Endothelial cell of umbilical vein (primary cell): Measurements from ENCODE around the gene UBXN6. TPM values are rescaled to one million over a fixed set of nuclear protein-coding genes. Genes with fewer than 3 reads are reported as not detected.

Experiments
- Bru-seq: library from RNA; stranded (reverse); fragments of 400-500 nt; gene quantifications from one replicate; lab custom pipeline; 2021; lab: Mats Ljungman, UMichigan
- BruChase-seq, 2 experiments: library from RNA; stranded (reverse); fragments of 400-500 nt; gene quantifications; one replicate each; lab custom pipeline; 2021; lab: Mats Ljungman, UMichigan
- BruUV-seq: library from RNA; stranded (reverse); fragments of 400-500 nt; replicated peaks from 2 replicates; lab custom pipeline; 2021; lab: Mats Ljungman, UMichigan
- CTCF ChIA-PET: fragments of 300-600, 350-600 bp; sonication (Branson Sonifier 250); formaldehyde crosslinking; loops from one replicate; lab custom pipeline; 2021; ENCODE audit warnings: antibody characterized with exemption, inconsistent platforms; lab: Charles Lee
- POLR2A ChIA-PET: fragments of 300-600, 350-600 bp; sonication (Branson Sonifier 250); formaldehyde crosslinking; loops from one replicate; lab custom pipeline; 2021; ENCODE audit warnings: antibody characterized with exemption, inconsistent platforms; lab: Charles Lee
- DNase-seq: peaks from one replicate; pipeline ENCODE4 v3.0.0-alpha.2; 2011; ENCODE audit warnings: low read depth, low spot score
- FAIRE-seq: peaks from 2 replicates; lab custom pipeline; 2011; peaks lifted over from hg19 to GRCh38; lab: Jason Lieb, UNC
- H2AFZ ChIP-seq: 2 replicates; pipeline ENCODE4 v1.6.0; 2012; ENCODE audit warnings: low read depth, low read length, control low read depth, inconsistent platforms
- H3K27ac ChIP-seq: 2 replicates; pipeline ENCODE4 v1.5.1; 2011; ENCODE audit warnings: low read depth, mild to moderate bottlenecking, control low read depth, low read length, moderate library complexity; ENCODE audit not compliant: insufficient read depth
- H3K27me3 ChIP-seq, 2 experiments: 2 replicates each; pipeline versions ENCODE4 v1.6.0 to v1.6.1; 2011; ENCODE audit warnings: low read length in 2 of 2, mixed read lengths in 1 of 2; ENCODE audit not compliant: control insufficient read depth in 2 of 2, insufficient read depth in 2 of 2
- H3K36me3 ChIP-seq, 2 experiments: 2 replicates in 1 of 2; 3 replicates in 1 of 2; pipeline ENCODE4 v1.5.1; 2011; ENCODE audit warnings: low read length in 2 of 2, mild to moderate bottlenecking in 1 of 2, moderate library complexity in 1 of 2; ENCODE audit not compliant: control insufficient read depth in 2 of 2, insufficient read depth in 2 of 2; ENCODE audit errors: extremely low read depth in 1 of 2
- H3K4me1 ChIP-seq: 3 replicates; pipeline ENCODE4 v1.5.1; 2011; ENCODE audit warnings: mild to moderate bottlenecking, low read length; ENCODE audit not compliant: control insufficient read depth, insufficient read depth; ENCODE audit errors: extremely low read depth
- H3K4me2 ChIP-seq: 2 replicates; pipeline ENCODE4 v1.6.1; 2011; ENCODE audit warnings: low read length, control low read depth, mixed read lengths; ENCODE audit not compliant: insufficient read depth
- H3K4me3 ChIP-seq, 3 experiments: fragments of 200-600 bp in 1 of 3; sonication (generic), shearing (Covaris generic) in 1 of 3; replicated peaks in 1 of 3; 2 replicates each; pipeline ENCODE4 v1.5.1; 2011 to 2016; ENCODE audit warnings: control low read depth in 3 of 3, low read length in 3 of 3, mild to moderate bottlenecking in 2 of 3, inconsistent platforms in 1 of 3, low read depth in 1 of 3, moderate library complexity in 1 of 3; ENCODE audit not compliant: insufficient read depth in 1 of 3
- H3K79me2 ChIP-seq: 2 replicates; pipeline ENCODE4 v1.6.0; 2012; ENCODE audit warnings: low read length, inconsistent platforms; ENCODE audit not compliant: control insufficient read depth, insufficient read depth
- H3K9ac ChIP-seq: replicated peaks from 2 replicates; pipeline ENCODE3; 2011; ENCODE audit warnings: low read length, control low read depth; ENCODE audit not compliant: insufficient read depth; ENCODE audit errors: extremely low read depth
- H3K9me1 ChIP-seq: replicated peaks from 3 replicates; pipeline ENCODE4 v1.6.0; 2011; ENCODE audit warnings: mild to moderate bottlenecking, low read length; ENCODE audit not compliant: control insufficient read depth, insufficient read depth; ENCODE audit errors: extremely low read depth
- H3K9me3 ChIP-seq: replicated peaks from 2 replicates; pipeline ENCODE4 v1.5.1; 2012; ENCODE audit warnings: low read length, inconsistent platforms; ENCODE audit not compliant: control insufficient read depth, insufficient read depth
- H4K20me1 ChIP-seq: replicated peaks from 2 replicates; pipeline ENCODE3; 2011; ENCODE audit warnings: mild to moderate bottlenecking, low read length; ENCODE audit not compliant: control insufficient read depth, insufficient read depth; ENCODE audit errors: extremely low read depth
- EZH2 ChIP-seq: IDR thresholded peaks from 2 replicates; pipeline ENCODE4 v1.6.1; 2012; ENCODE audit warnings: borderline replicate concordance, low read depth, mild to moderate bottlenecking, moderate library complexity, low read length, inconsistent platforms; ENCODE audit not compliant: severe bottlenecking
- MAX ChIP-seq: IDR thresholded peaks from 2 replicates; pipeline ENCODE4 v1.6.1; 2011; ENCODE audit not compliant: insufficient read depth, insufficient read length
- MYC ChIP-seq: IDR thresholded peaks from one replicate; pipeline ENCODE4 v1.6.1; 2011; ENCODE audit warnings: mild to moderate bottlenecking, low read depth, low read length
- POLR2A ChIP-seq: IDR thresholded peaks from 2 replicates; pipeline ENCODE4 v1.6.1; 2012; ENCODE audit warnings: low read depth, mild to moderate bottlenecking, control low read depth, low read length
- POLR2AphosphoS5 ChIP-seq: IDR thresholded peaks from 2 replicates; pipeline ENCODE4 v1.6.1; 2012; ENCODE audit warnings: low read depth, mild to moderate bottlenecking, control low read depth, low read length, moderate library complexity; ENCODE audit not compliant: insufficient read depth
- dilution Hi-C: fragments of 300-500 bp; cut with MboI; formaldehyde crosslinking; loops from one replicate; pipeline ENCODE4 v1.15.0; 2019; ENCODE audit warnings: low sequenced_read_pairs; ENCODE audit not compliant: extremely low pct_ligation_motif_present
- intact Hi-C: fragments of 100-400 bp; cut with micrococcal nuclease; formaldehyde crosslinking; loops from one replicate; pipeline ENCODE4 v1.10.0; 2022
- long read RNA-seq: library from polyadenylated mRNA; stranded (forward); transcript quantifications from one replicate; pipeline ENCODE4 v2.0.0, GENCODE V29; 2021
- polyA minus RNA-seq, 3 experiments: library from RNA; depleted of rRNA, polyadenylated mRNA; stranded (reverse); fragments of >200 nt; gene quantifications; 1 replicate in 1 of 3; 2 replicates in 2 of 3; pipeline ENCODE4 v1.2.3, GENCODE V29; 2011
- polyA plus RNA-seq, 4 experiments: library from polyadenylated mRNA; depleted of rRNA in 3 of 4; stranded (reverse) in 3 of 4; unstranded in 1 of 4; fragments of >200 nt; gene quantifications; 2 replicates each; pipeline versions ENCODE4 v1.2.1 to v1.2.3, GENCODE V29; 2011 to 2012; ENCODE audit warnings: missing spikeins in 1 of 4
- total RNA-seq: library from RNA; stranded (reverse); gene quantifications from 2 replicates; pipeline ENCODE4 v1.2.3, GENCODE V29; 2021

The UBXN6 gene
- total RNA-seq (78.5 and 84.5 TPM in 2 replicates), polyA plus RNA-seq (93.7 and 171 TPM in 2 replicates), polyA minus RNA-seq (47.1 and 52.0 TPM in 2 replicates), Bru-seq, nascent RNA (percentile 53 among the genes with signal in this experiment), BruChase-seq, experiment 1, labeled RNA remaining after a 6-hour chase (percentile 85 among the genes with signal in this experiment), BruChase-seq, experiment 2, labeled RNA remaining after a 2-hour chase (percentile 63 among the genes with signal in this experiment)
- polyA plus RNA-seq (2011; cell fraction: cytosol; rRNA removed): 68.6 and 97.4 TPM in 2 replicates
- 66.6 and 74.7 TPM in 2 replicates for polyA plus RNA-seq (2011; cell fraction: nucleus; rRNA removed)
- polyA plus RNA-seq (2012): 50.9 and 64.5 TPM in 2 replicates
- 31.3 TPM for polyA minus RNA-seq (2011; cell fraction: cytosol; rRNA and poly(A)+ RNA removed)
- polyA minus RNA-seq (2011; cell fraction: nucleus; rRNA and poly(A)+ RNA removed): 12.1 and 22.0 TPM in 2 replicates
- long read RNA-seq, full-length matches to known transcripts: 21 of 40 reads
- long read RNA-seq, partial matches to known transcripts: 15 of 40 reads
- long read RNA-seq, other reads (novel, unspliced or antisense): 4 of 40 reads

- Histone ChIP-seq H3K27ac (peak within 1 kb of the TSS; percentile 43), H3K9me1 (no peaks in the 10 kb centered on the region), H3K9me3 (no peaks in the 10 kb centered on the region), H3K4me2 (peak within 1 kb of the TSS; percentile 95), H3K9ac (peak within 1 kb of the TSS; percentile 64), H3K27me3 (no peaks in the 10 kb centered on the region), H2AFZ (peak within 1 kb of the TSS; percentile 98), H4K20me1 (no peaks in the 10 kb centered on the region), H3K4me3 (peak within 1 kb of the TSS; percentile 62 to 72 (median 69)), H3K4me1 (peaks cover 14% of the 10 kb centered on the region), H3K36me3 (peaks cover 0 to 9% of the 10 kb centered on the region in 2 experiments), H3K79me2 (peaks cover 22% of the 10 kb centered on the region)
- TSS peak; percentile 28 for BruUV-seq
- DNase-seq (peak; percentile 96), FAIRE-seq (peak; percentile 94)
- CTCF ChIA-PET: interaction anchor here (1.1 to 2.9 kb wide), 7 partner anchors 11 to 178 kb away, joined by 4 to 15 read pairs (median 7); partner anchors contain the start of gene SH3GL1
- dilution Hi-C loops: no loop called here
- POLR2A ChIA-PET: interaction anchor here (1.6 kb wide), 1 partner anchor 14 kb away, joined by 11 read pairs; the partner anchor contains the start of gene HDGFL2
- intact Hi-C loops: loop anchor here (1.0 kb wide), 2 partner anchors 13 to 56 kb away; partner anchors contain the start of gene CHAF1A
- peak; percentile 90 for TF ChIP-seq POLR2AphosphoS5
- TF ChIP-seq EZH2: no peak
- peak; percentile 83 for TF ChIP-seq MAX
- TF ChIP-seq POLR2A: peak; percentile 40
- peak; percentile 57 for TF ChIP-seq MYC
Observed at GRCh38 chr19:4457654-4458395, at the start of gene UBXN6. Gene UBXN6, minus strand, starts transcription at chr19:4457794. Its CDS starts 97 bp downstream, at chr19:4457697.
